K562 (cell line): ENCODE measurements around the gene PDE3A. TPM values are rescaled to one million over a fixed set of nuclear protein-coding genes. Genes with fewer than 3 reads are reported as not detected.

ENCODE experiments used
- ATAC-seq: fragments of 200-7000 bp; cut with Tn5 transposase; 3 replicates; pipeline ENCODE4 v1.9.1; 2020; ENCODE audit warnings: moderate library complexity
- BruUV-seq: library from RNA; stranded (reverse); fragments of 400-500 nt; replicated peaks from 2 replicates; lab custom pipeline; 2021; lab: Mats Ljungman, UMichigan
- CTCF ChIA-PET: fragments of 300-600 bp; formaldehyde crosslinking; extraction: SDS; loops from one replicate; lab custom pipeline; 2021; ENCODE audit warnings: low intra/inter-chr PET ratio; lab: Yijun Ruan, JAX
- POLR2A ChIA-PET: fragments of 300-600, 350-650 bp; sonication (Branson Sonifier 250); formaldehyde crosslinking; extraction: SDS; loops from one replicate; lab custom pipeline; 2021; ENCODE audit warnings: antibody characterized with exemption, inconsistent platforms; lab: Yijun Ruan, JAX
- DNase-seq, 4 experiments: peaks; one replicate each; pipeline versions ENCODE4 v3.0.0 to v3.0.0-alpha.2; 2011 to 2018; ENCODE audit warnings: low spot score in 3 of 4, mixed read lengths in 3 of 4; ENCODE audit errors: extremely low read depth in 1 of 4
- FAIRE-seq: peaks from 2 replicates; lab custom pipeline; 2011; peaks lifted over from hg19 to GRCh38; lab: Jason Lieb, UNC
- H2AFZ ChIP-seq: 2 replicates; pipeline ENCODE4 v1.6.0; 2011; ENCODE audit warnings: low read depth, low read length, control low read depth, inconsistent platforms
- H3K27ac ChIP-seq: fragments of 200-600 bp; 3 replicates; pipeline ENCODE4 v1.8.0; 2011; ENCODE audit warnings: low read depth, mild to moderate bottlenecking, control low read depth, inconsistent platforms, low read length, moderate library complexity, mixed read lengths; ENCODE audit errors: extremely low read depth
- H3K27me3 ChIP-seq, 2 experiments: fragments of 300-600 bp in 1 of 2; 2 replicates in 1 of 2; 3 replicates in 1 of 2; pipeline versions ENCODE4 v1.6.0 to v1.8.0; 2011; ENCODE audit warnings: inconsistent platforms in 2 of 2, low read length in 2 of 2, mild to moderate bottlenecking in 1 of 2, mixed read lengths in 1 of 2, moderate library complexity in 1 of 2; ENCODE audit not compliant: control insufficient read depth in 2 of 2, insufficient read depth in 2 of 2
- H3K36me3 ChIP-seq: fragments of 300-600 bp; 3 replicates; pipeline ENCODE4 v1.8.0; 2011; ENCODE audit warnings: mild to moderate bottlenecking, low read length, inconsistent platforms; ENCODE audit not compliant: control insufficient read depth, insufficient read depth
- H3K4me1 ChIP-seq, 2 experiments: fragments of 200-600 bp in 1 of 2; replicated peaks in 1 of 2; 2 replicates in 1 of 2; 3 replicates in 1 of 2; pipeline versions ENCODE4 v1.5.1 to v1.8.0; 2011; ENCODE audit warnings: inconsistent platforms in 2 of 2, low read length in 2 of 2, mild to moderate bottlenecking in 1 of 2, mixed read lengths in 1 of 2, moderate library complexity in 1 of 2; ENCODE audit not compliant: control insufficient read depth in 2 of 2, insufficient read depth in 2 of 2
- H3K4me2 ChIP-seq: 2 replicates; pipeline ENCODE4 v1.6.1; 2011; ENCODE audit warnings: low read length, control low read depth, inconsistent platforms, mixed read lengths; ENCODE audit not compliant: insufficient read depth
- H3K4me3 ChIP-seq: fragments of 200-600 bp; sonication (generic), shearing (Covaris generic); 2 replicates; pipeline ENCODE4 v1.5.1; 2016; ENCODE audit warnings: control low read depth, inconsistent platforms
- H3K79me2 ChIP-seq: fragments of 200-600 bp; 3 replicates; pipeline ENCODE4 v1.8.0; 2011; ENCODE audit warnings: low read length, inconsistent platforms; ENCODE audit not compliant: control insufficient read depth, insufficient read depth
- H3K9ac ChIP-seq, 2 experiments: 2 replicates each; pipeline versions ENCODE4 v1.6.0 to v1.6.1; 2011; ENCODE audit warnings: low read depth in 2 of 2, low read length in 2 of 2, control low read depth in 1 of 2, inconsistent platforms in 1 of 2, mild to moderate bottlenecking in 1 of 2, mixed read lengths in 1 of 2; ENCODE audit not compliant: insufficient read depth in 1 of 2
- H3K9me1 ChIP-seq: one replicate; pipeline ENCODE4 v1.6.0; 2011; ENCODE audit warnings: inconsistent platforms, mild to moderate bottlenecking, low read length, moderate library complexity; ENCODE audit not compliant: control insufficient read depth, insufficient read depth
- H3K9me3 ChIP-seq: replicated peaks from 2 replicates; pipeline ENCODE4 v1.5.1; 2011; ENCODE audit warnings: low read depth, low read length, inconsistent platforms; ENCODE audit not compliant: control insufficient read depth, insufficient read depth
- H4K20me1 ChIP-seq: replicated peaks from 2 replicates; pipeline ENCODE4 v1.6.1; 2011; ENCODE audit warnings: low read length, inconsistent platforms, mixed read lengths; ENCODE audit not compliant: control insufficient read depth, insufficient read depth
- BCLAF1 ChIP-seq, 2 experiments: fragments of 450-650 bp in 1 of 2; IDR thresholded peaks; 2 replicates each; pipeline ENCODE4 v1.6.1; 2011 to 2017; ENCODE audit warnings: low read depth in 2 of 2, antibody characterized with exemption in 1 of 2, borderline replicate concordance in 1 of 2, low read length in 1 of 2, mild to moderate bottlenecking in 1 of 2, mixed read lengths in 1 of 2; ENCODE audit not compliant: control insufficient read depth in 1 of 2
- ETV5 ChIP-seq: sonication (generic); formaldehyde crosslinking; IDR thresholded peaks from 2 replicates; pipeline ENCODE4 v1.4.0; 2020; ENCODE audit warnings: low read depth, mild to moderate bottlenecking, missing genetic modification reagents
- HSF4 ChIP-seq: fragments of 250-450 bp; sonication (Bioruptor Pico); IDR thresholded peaks from 2 replicates; pipeline ENCODE4 v2.1.2; 2022; ENCODE audit warnings: mild to moderate bottlenecking, moderate library complexity, borderline replicate concordance
- NR2C2 ChIP-seq, 2 experiments: fragments of 200-800 bp in 1 of 2; sonication (Bioruptor generic) in 1 of 2; sonication (generic) in 1 of 2; formaldehyde crosslinking in 1 of 2; IDR thresholded peaks; 2 replicates each; pipeline versions ENCODE4 v1.6.1 to v1.8.0; 2016 to 2022; ENCODE audit warnings: mild to moderate bottlenecking in 1 of 2, missing compliant biosample characterization in 1 of 2, missing genetic modification characterization in 1 of 2, missing genetic modification reagents in 1 of 2
- SMAD1 ChIP-seq: fragments of 150-350 bp; IDR thresholded peaks from 2 replicates; pipeline ENCODE4 v1.6.1; 2014; ENCODE audit warnings: low read length, low read depth; ENCODE audit not compliant: partially characterized antibody
- TEAD2 ChIP-seq: fragments of 450-650 bp; IDR thresholded peaks from 2 replicates; pipeline ENCODE4 v1.6.1; 2016; ENCODE audit warnings: missing genetic modification characterization, control low read depth, missing compliant biosample characterization
- ZBED1 ChIP-seq: IDR thresholded peaks from 2 replicates; pipeline ENCODE4 v1.6.1; 2014
- ZNF124 ChIP-seq: sonication (generic); formaldehyde crosslinking; IDR thresholded peaks from 2 replicates; pipeline ENCODE4 v1.8.1; 2022; ENCODE audit warnings: missing genetic modification reagents
- ZNF263 ChIP-seq: sonication (generic); formaldehyde crosslinking; IDR thresholded peaks from 2 replicates; pipeline ENCODE4 v1.8.0; 2022; ENCODE audit warnings: mild to moderate bottlenecking, missing genetic modification reagents, borderline replicate concordance
- ZNF445 ChIP-seq: fragments of 250-450 bp; sonication (Bioruptor Pico); IDR thresholded peaks from 2 replicates; pipeline ENCODE4 v1.4.0; 2020; ENCODE audit warnings: low read depth, mild to moderate bottlenecking, moderate library complexity
- ZNF511 ChIP-seq: sonication (generic); formaldehyde crosslinking; IDR thresholded peaks from 2 replicates; pipeline ENCODE4 v1.8.0; 2022; ENCODE audit warnings: mild to moderate bottlenecking, missing genetic modification reagents
- ZNF75A ChIP-seq: fragments of 450-650 bp; formaldehyde crosslinking; IDR thresholded peaks from 2 replicates; pipeline ENCODE4 v1.4.0; 2020; ENCODE audit warnings: mild to moderate bottlenecking
- ZNF764 ChIP-seq: fragments of 250-450 bp; sonication (Bioruptor Pico); IDR thresholded peaks from 2 replicates; pipeline ENCODE4 v1.4.0; 2020; ENCODE audit warnings: low read depth, mild to moderate bottlenecking, moderate library complexity
- WGBS: fragments of 100-300 bp; shearing (Covaris generic); methylation state at CpG from one replicate; pipeline ENCODE4 v1.1.6; 2016; ENCODE audit warnings: low coverage, mixed read lengths; ENCODE audit not compliant: insufficient coverage; ENCODE audit errors: missing lambda C conversion rate; 5-methylcytosine and 5-hydroxymethylcytosine counted together
- in situ Hi-C: fragments of 300-500 bp; cut with MboI; formaldehyde crosslinking; loops from 4 replicates; pipeline ENCODE4 v1.15.0; 2018; ENCODE audit warnings: inconsistent platforms, mixed read lengths
- intact Hi-C: fragments of 100-400 bp; cut with micrococcal nuclease; formaldehyde crosslinking; loops from 2 replicates; pipeline ENCODE4 v1.14.2; 2022
- polyA plus RNA-seq, 8 experiments: library from polyadenylated mRNA; depleted of rRNA in 4 of 8; stranded (reverse) in 5 of 8; unstranded in 3 of 8; fragments of >200 nt; fragmentation: Nextera tagmentation in 2 of 8; fragmentation: Illumina TruSeq in 1 of 8; extraction: Ambion mirVana in 2 of 8; extraction: Trizol in 1 of 8; gene quantifications; 2 replicates each; pipeline versions ENCODE4 v1.2.1 to v1.2.3, GENCODE V29; 2011 to 2014; ENCODE audit warnings: inconsistent platforms in 1 of 8, missing spikeins in 1 of 8
- total RNA-seq, 7 experiments: library from RNA; depleted of rRNA in 6 of 7; stranded (reverse); fragments of >200 nt in 6 of 7; fragmentation: Illumina TruSeq in 2 of 7; extraction: Trizol in 2 of 7; gene quantifications; 2 replicates each; pipeline versions ENCODE4 v1.2.1 to v1.2.3, GENCODE V29; 2011 to 2021; ENCODE audit warnings: low replicate concordance in 1 of 7
- TF ChIP-seq, protein P1 (sequence below): fragments of 250-450 bp; sonication (Bioruptor Pico); IDR thresholded peaks from 2 replicates; pipeline ENCODE4 v1.4.0; 2020; ENCODE audit warnings: borderline replicate concordance

Gene PDE3A
- total and polyA plus RNA-seq, 9 of the 15 experiments (the other 6 are each of a cell fraction or from before 2014, with no cell fraction given): 0.02 TPM; not detected in 8

DNA sequence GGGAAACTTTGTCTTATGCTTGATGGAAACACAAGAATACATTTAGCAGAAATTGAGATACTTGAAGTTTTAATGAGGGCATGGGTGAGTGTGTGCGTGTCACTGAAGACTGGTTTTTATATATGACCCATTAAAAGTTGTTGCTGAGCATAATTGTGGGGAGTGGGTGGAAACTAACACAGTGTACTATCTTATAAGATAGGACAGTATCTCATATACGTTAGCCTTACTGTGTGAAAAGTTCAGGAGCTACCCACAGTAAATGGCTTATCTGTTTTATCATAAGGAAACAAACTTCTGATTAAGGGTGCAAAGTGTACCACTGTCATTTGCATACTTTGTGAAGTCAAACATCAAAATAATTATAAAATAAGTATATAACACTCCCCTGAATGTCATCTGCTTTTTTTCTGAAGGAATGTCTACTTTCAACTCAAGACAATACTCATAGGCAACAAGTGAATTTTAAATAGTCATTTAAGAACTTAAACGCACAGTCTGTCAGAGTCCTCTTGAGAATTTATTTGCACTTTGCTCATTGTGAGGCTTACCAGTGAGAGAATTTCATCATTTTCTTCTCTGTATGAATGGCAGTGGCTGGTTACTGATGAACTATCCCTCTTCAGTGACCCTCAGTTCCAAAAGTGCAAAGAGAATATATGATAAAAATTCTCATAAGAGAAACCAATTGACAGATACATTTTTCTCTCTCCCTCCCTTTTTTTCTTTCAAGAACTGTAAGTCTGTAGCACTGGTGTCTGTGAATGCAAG lies 4.2 kb downstream of the PDE3A start:
- H3K27ac ChIP-seq: no peak overlapping the region
- H3K9me3 ChIP-seq: no peaks in the 10 kb centered on the region
- no peak for FAIRE-seq
- DNase-seq: no peak
- no peaks in the 10 kb centered on the region for H3K9me1 ChIP-seq
- H3K79me2 ChIP-seq: no peaks in the 10 kb centered on the region
- 0% methylated on average over 3 of the region's 3 CpGs for WGBS
- intact Hi-C loops: no loop called here
- no peak for ATAC-seq
- H4K20me1 ChIP-seq: no peaks in the 10 kb centered on the region
- TF ChIP-seq ZNF124 (CRISPR knock-in tag) (no peak), ZNF764 (no peak), TEAD2 (no peak), NR2C2 (CRISPR knock-in tag; IDR thresholded peaks at IDR 0.05) (no peak), NR2C2 (tag; IDR thresholded peaks at IDR 0.05) (no peak), HSF4 (no peak), ZNF75A (CRISPR knock-in tag) (no peak), ZBED1 (no peak), ETV5 (CRISPR knock-in tag) (no peak), ZNF263 (CRISPR knock-in tag) (no peak), ZNF511 (CRISPR knock-in tag) (no peak), SMAD1 (no peak), BCLAF1 (IDR thresholded peaks at IDR 0.05; ENCODE audit: borderline replicate concordance in 1 of 2, control insufficient read depth in 1 of 2, low read depth in 2 of 2, low read length in 1 of 2) (no peak), ZNF445 (CRISPR knock-in tag) (no peak)
- TF ChIP-seq, protein P1, sequence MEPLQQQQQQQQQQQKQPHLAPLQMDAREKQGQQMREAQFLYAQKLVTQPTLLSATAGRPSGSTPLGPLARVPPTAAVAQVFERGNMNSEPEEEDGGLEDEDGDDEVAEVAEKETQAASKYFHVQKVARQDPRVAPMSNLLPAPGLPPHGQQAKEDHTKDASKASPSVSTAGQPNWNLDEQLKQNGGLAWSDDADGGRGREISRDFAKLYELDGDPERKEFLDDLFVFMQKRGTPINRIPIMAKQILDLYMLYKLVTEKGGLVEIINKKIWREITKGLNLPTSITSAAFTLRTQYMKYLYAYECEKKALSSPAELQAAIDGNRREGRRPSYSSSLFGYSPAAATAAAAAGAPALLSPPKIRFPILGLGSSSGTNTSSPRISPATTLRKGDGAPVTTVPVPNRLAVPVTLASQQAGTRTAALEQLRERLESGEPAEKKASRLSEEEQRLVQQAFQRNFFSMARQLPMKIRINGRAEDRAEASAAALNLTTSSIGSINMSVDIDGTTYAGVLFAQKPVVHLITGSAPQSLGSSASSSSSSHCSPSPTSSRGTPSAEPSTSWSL (CRISPR knock-in tag): no peak
- TF ChIP-seq, all 486 proteins: peak for 0
- BruUV-seq: no TSS peak
- Histone ChIP-seq H2AFZ (no peak overlapping the region), H3K4me2 (no peak overlapping the region), H3K4me1 (no peaks in the 10 kb centered on the region), H3K4me3 (no peak overlapping the region), H3K9ac (no peak overlapping the region), H3K27me3 (no peaks in the 10 kb centered on the region), H3K36me3 (no peaks in the 10 kb centered on the region)
- in situ Hi-C loops: no loop called here
- CTCF ChIA-PET: no interaction called here
- POLR2A ChIA-PET: no interaction called here
